ENCODE measurements around the gene DTX2. TPM values are rescaled to one million over a fixed set of nuclear protein-coding genes. Genes with fewer than 3 reads are reported as not detected.
"Not testable (repeated sequence)": the region's sequence is repeated elsewhere in the genome, so short reads cannot be mapped to it uniquely, and the experiment has no call there.

DTX2 gene
- total and polyA plus RNA-seq, 2 of the 4 experiments (the other 2 are of a cell fraction) = 1.8 to 7.7 TPM

- H3K9me3 ChIP-seq (ENCODE audit: control insufficient read depth, insufficient read depth, low read length); H3K14ac ChIP-seq (replicated peaks; ENCODE audit: low read depth, low read length); H2AFZ ChIP-seq (replicated peaks; ENCODE audit: low read length, poor library complexity); intact Hi-C loops (cut with micrococcal nuclease); BruUV-seq (replicated peaks); H3K79me1 ChIP-seq (ENCODE audit: low read depth in 1 of 2, low read length in 2 of 2); CTCF ChIA-PET; H4K5ac ChIP-seq (ENCODE audit: low read depth, low read length); H3K36me3 ChIP-seq (ENCODE audit: control insufficient read depth, insufficient read depth, low read length); H3K9ac ChIP-seq (ENCODE audit: low read depth, low read length); H3K4me3 ChIP-seq (ENCODE audit: insufficient read depth, low read depth, low read length); H3K27ac ChIP-seq (ENCODE audit: insufficient read depth, low read length); H4K20me1 ChIP-seq (ENCODE audit: insufficient read depth, low read length); H4K91ac ChIP-seq (ENCODE audit: insufficient read depth, low read depth, low read length); H2BK120ac ChIP-seq (ENCODE audit: low read depth, low read length); H2AK5ac ChIP-seq (ENCODE audit: low read depth, low read length); H2BK20ac ChIP-seq (ENCODE audit: low read depth, low read length); H3K18ac ChIP-seq (ENCODE audit: low read depth, low read length); POLR2A ChIA-PET (ENCODE audit: unreplicated experiment); H4K8ac ChIP-seq (ENCODE audit: low read depth in 2 of 2, low read length in 2 of 2); dilution Hi-C loops (cut with HindIII; ENCODE audit: low sequenced_read_pairs, unreplicated experiment); H3K4ac ChIP-seq (ENCODE audit: low read depth, low read length); H3K4me1 ChIP-seq (ENCODE audit: control insufficient read depth, insufficient read depth, low read length); H3K9me1 ChIP-seq (ENCODE audit: insufficient read depth, low read length); H3K4me2 ChIP-seq (ENCODE audit: low read depth, low read length); H3K27me3 ChIP-seq (ENCODE audit: control insufficient read depth, insufficient read depth, low read length); ATAC-seq (ENCODE audit: low read depth); in situ Hi-C loops (cut with MboI; ENCODE audit: low sequenced_read_pairs); H3K56ac ChIP-seq (ENCODE audit: extremely low read depth, insufficient read depth, low read length); H2BK15ac ChIP-seq (ENCODE audit: low read depth, low read length); H2AK9ac ChIP-seq (replicated peaks; ENCODE audit: low read depth, low read length, poor library complexity); H3K23ac ChIP-seq (ENCODE audit: low read depth, low read length); DNase-seq; H2BK5ac ChIP-seq (ENCODE audit: low read depth, low read length, poor library complexity, severe bottlenecking): not testable (repeated sequence)
- no CpG with 5 or more reads among the region's 8 CpGs for WGBS, 2 experiments (ENCODE audit: extremely low coverage in 2 of 2, insufficient read length in 1 of 2)
These were observed 4.4 kb downstream of the DTX2 start for GRCh38 chr7:76465950-76466349.

GRCh38 chr7:76467743-76468404 lies 6.4 kb downstream of the DTX2 start:
- WGBS, 2 experiments (ENCODE audit: extremely low coverage in 2 of 2, insufficient read length in 1 of 2) = 86% methylated on average over 7 of the region's 14 CpGs; no CpG with 5 or more reads in 1 of the 2 experiments
- DNase-seq; H3K56ac ChIP-seq (ENCODE audit: extremely low read depth, insufficient read depth, low read length); H3K14ac ChIP-seq (replicated peaks; ENCODE audit: low read depth, low read length); H2BK20ac ChIP-seq (ENCODE audit: low read depth, low read length); H4K8ac ChIP-seq (ENCODE audit: low read depth in 2 of 2, low read length in 2 of 2); H3K27me3 ChIP-seq (ENCODE audit: control insufficient read depth, insufficient read depth, low read length); H2AK9ac ChIP-seq (replicated peaks; ENCODE audit: low read depth, low read length, poor library complexity); in situ Hi-C loops (cut with MboI; ENCODE audit: low sequenced_read_pairs); H3K27ac ChIP-seq (ENCODE audit: insufficient read depth, low read length); H3K9me3 ChIP-seq (ENCODE audit: control insufficient read depth, insufficient read depth, low read length); H3K9me1 ChIP-seq (ENCODE audit: insufficient read depth, low read length); H3K4me1 ChIP-seq (ENCODE audit: control insufficient read depth, insufficient read depth, low read length); H2BK5ac ChIP-seq (ENCODE audit: low read depth, low read length, poor library complexity, severe bottlenecking); H4K5ac ChIP-seq (ENCODE audit: low read depth, low read length); intact Hi-C loops (cut with micrococcal nuclease); H2AFZ ChIP-seq (replicated peaks; ENCODE audit: low read length, poor library complexity); BruUV-seq (replicated peaks); H3K23ac ChIP-seq (ENCODE audit: low read depth, low read length); H3K79me1 ChIP-seq (ENCODE audit: low read depth in 1 of 2, low read length in 2 of 2); H2BK15ac ChIP-seq (ENCODE audit: low read depth, low read length); H3K4ac ChIP-seq (ENCODE audit: low read depth, low read length); H4K20me1 ChIP-seq (ENCODE audit: insufficient read depth, low read length); H4K91ac ChIP-seq (ENCODE audit: insufficient read depth, low read depth, low read length); H3K4me3 ChIP-seq (ENCODE audit: insufficient read depth, low read depth, low read length); POLR2A ChIA-PET (ENCODE audit: unreplicated experiment); H3K18ac ChIP-seq (ENCODE audit: low read depth, low read length); H3K9ac ChIP-seq (ENCODE audit: low read depth, low read length); H3K36me3 ChIP-seq (ENCODE audit: control insufficient read depth, insufficient read depth, low read length); dilution Hi-C loops (cut with HindIII; ENCODE audit: low sequenced_read_pairs, unreplicated experiment); H2AK5ac ChIP-seq (ENCODE audit: low read depth, low read length); H3K4me2 ChIP-seq (ENCODE audit: low read depth, low read length); CTCF ChIA-PET; H2BK120ac ChIP-seq (ENCODE audit: low read depth, low read length): not testable (repeated sequence)
- peak; percentile 28; the same call in 1 of the 2 replicates for ATAC-seq (ENCODE audit: low read depth)

All from IMR-90 (cell line).